ENCODE measurements around the gene VAMP4.

VAMP4 gene

DNA sequence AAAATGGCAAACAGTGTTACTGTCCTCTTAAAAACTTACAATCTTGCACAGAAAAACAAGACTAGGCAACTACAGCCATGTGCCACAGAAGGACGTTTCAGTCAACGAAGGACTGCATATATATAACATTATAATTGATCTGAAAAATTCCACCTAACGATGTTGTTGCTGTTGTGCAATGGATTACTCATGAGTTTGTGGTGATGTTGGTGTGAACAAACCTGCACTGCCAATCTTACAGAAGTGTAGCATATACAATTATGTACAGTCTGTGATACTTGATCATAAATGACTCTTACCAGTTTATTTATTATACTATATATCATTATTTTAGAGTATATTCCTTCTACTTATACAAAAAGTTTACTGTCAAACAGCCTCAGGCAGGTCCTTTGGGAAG lies 6.8 kb upstream of the VAMP4 start:
- TF ChIP-seq, protein P1, sequence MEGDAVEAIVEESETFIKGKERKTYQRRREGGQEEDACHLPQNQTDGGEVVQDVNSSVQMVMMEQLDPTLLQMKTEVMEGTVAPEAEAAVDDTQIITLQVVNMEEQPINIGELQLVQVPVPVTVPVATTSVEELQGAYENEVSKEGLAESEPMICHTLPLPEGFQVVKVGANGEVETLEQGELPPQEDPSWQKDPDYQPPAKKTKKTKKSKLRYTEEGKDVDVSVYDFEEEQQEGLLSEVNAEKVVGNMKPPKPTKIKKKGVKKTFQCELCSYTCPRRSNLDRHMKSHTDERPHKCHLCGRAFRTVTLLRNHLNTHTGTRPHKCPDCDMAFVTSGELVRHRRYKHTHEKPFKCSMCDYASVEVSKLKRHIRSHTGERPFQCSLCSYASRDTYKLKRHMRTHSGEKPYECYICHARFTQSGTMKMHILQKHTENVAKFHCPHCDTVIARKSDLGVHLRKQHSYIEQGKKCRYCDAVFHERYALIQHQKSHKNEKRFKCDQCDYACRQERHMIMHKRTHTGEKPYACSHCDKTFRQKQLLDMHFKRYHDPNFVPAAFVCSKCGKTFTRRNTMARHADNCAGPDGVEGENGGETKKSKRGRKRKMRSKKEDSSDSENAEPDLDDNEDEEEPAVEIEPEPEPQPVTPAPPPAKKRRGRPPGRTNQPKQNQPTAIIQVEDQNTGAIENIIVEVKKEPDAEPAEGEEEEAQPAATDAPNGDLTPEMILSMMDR (IDR thresholded peaks at IDR 0.05) = no peak
- no peak overlapping the region for H3K4me3 ChIP-seq
- no peaks in the 10 kb centered on the region for H3K27me3 ChIP-seq
- peaks cover 0 to 8% (median 7%) of the 10 kb centered on the region in 4 donors for H3K4me1 ChIP-seq
- DNase-seq = no peak
- H3K27ac ChIP-seq = no peak overlapping the region
- intact Hi-C loops (cut with DNase I; ENCODE audit: low total_unique reads) = no loop called here
- H3K9me3 ChIP-seq = no peaks in the 10 kb centered on the region
- no peaks in the 10 kb centered on the region for H3K36me3 ChIP-seq

DNA sequence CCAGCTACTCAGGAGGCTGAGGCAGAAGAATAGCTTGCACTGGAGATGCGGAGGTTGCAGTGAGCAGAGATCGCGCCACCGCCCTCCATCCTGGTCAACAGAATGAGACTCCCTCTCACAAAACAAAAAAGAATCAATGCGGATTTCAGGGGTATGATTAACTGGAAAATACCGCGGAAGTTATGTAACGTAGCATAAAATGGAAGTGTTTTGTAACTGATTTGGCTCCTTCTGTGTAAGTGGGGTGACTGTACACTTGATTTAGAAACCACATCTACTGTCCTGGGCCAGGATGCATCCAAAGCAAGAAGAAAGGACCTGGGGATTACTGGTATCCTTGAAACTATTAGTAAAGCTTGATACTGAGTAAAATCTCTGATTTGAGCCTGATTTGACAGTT lies 3.1 kb upstream of the VAMP4 start:
- H3K27ac ChIP-seq = peak overlapping the region; percentile 93 to 98
- DNase-seq = no peak
- H3K27me3 ChIP-seq = no peaks in the 10 kb centered on the region
- H3K36me3 ChIP-seq = no peaks in the 10 kb centered on the region
- intact Hi-C loops (cut with DNase I; ENCODE audit: low total_unique reads) = no loop called here
- H3K4me3 ChIP-seq = no peak overlapping the region
- H3K4me1 ChIP-seq = peaks cover 0 to 24% (median 20%) of the 10 kb centered on the region in 4 donors
- TF ChIP-seq, protein P1 (IDR thresholded peaks at IDR 0.05) = no peak
- H3K9me3 ChIP-seq = no peaks in the 10 kb centered on the region

DNA sequence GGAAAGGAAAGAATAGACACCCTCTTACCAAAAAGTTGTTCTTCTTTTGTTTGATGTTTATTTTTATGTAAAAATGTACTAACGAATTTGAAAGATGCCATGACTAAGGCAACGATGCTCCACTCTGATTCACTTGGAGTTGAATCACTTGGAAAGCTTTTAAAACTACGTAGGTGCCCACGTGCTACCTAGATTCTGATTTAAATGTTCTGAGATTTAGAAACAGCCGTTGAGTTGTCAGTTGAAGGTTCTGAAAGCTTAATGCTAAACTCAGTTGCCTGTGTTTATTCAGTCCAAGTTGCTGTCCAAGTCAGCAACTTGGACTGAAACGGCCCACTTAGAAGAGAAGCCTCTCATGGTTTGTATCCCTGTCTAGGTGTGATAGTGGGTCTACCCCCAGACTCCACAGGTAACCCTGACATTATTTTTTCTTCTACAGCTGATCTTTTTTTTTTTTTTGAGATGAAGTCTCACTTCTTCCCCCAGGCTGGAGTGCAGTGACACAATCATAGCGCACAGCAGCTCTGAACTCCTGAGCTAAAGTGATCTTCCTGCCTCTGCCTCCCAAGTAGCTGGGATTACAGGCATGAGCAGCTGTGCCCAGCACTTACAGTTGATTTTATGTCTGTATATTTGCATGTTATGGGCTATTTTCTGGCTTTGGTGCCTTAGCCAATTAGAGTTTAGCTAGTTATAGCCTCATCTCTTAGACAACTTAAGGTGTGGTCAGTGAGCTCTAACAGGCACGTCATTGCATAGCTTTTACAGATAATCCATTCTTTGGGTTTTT lies 1.4 kb upstream of the VAMP4 start:
- peak in 1 of 2 donors; percentile 31 for DNase-seq
- H3K27me3 ChIP-seq = no peaks in the 10 kb centered on the region
- peaks cover 0 to under 1% (median 0%) of the 10 kb centered on the region in 3 donors for H3K36me3 ChIP-seq
- H3K27ac ChIP-seq = peak overlapping the region; percentile 93 to 98
- TF ChIP-seq, protein P1 (IDR thresholded peaks at IDR 0.05) = no peak
- intact Hi-C loops (cut with DNase I; ENCODE audit: low total_unique reads) = no loop called here
- H3K4me3 ChIP-seq = peak overlapping the region; percentile 67 to 81
- H3K4me1 ChIP-seq = peaks cover 0 to 41% (median 33%) of the 10 kb centered on the region in 4 donors
- no peaks in the 10 kb centered on the region for H3K9me3 ChIP-seq

DNA sequence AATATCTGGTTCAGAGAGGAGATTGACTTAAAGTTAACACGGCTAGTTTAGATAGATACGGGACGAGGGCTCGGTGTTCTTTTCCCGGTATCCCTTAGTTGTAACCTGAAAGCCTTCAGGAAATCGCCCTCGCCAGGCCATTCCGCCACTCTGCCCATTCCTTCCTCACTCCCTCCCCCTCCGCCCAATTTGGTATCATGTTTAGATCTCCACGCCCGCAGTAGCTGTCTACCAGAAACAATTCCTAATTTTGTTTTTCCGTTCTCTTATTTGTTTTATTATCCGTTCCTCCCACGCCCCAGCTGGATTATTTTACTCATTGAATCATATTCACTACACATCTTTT lies 685 bp upstream of the VAMP4 start:
- TF ChIP-seq, protein P1 (IDR thresholded peaks at IDR 0.05) = no peak

DNA sequence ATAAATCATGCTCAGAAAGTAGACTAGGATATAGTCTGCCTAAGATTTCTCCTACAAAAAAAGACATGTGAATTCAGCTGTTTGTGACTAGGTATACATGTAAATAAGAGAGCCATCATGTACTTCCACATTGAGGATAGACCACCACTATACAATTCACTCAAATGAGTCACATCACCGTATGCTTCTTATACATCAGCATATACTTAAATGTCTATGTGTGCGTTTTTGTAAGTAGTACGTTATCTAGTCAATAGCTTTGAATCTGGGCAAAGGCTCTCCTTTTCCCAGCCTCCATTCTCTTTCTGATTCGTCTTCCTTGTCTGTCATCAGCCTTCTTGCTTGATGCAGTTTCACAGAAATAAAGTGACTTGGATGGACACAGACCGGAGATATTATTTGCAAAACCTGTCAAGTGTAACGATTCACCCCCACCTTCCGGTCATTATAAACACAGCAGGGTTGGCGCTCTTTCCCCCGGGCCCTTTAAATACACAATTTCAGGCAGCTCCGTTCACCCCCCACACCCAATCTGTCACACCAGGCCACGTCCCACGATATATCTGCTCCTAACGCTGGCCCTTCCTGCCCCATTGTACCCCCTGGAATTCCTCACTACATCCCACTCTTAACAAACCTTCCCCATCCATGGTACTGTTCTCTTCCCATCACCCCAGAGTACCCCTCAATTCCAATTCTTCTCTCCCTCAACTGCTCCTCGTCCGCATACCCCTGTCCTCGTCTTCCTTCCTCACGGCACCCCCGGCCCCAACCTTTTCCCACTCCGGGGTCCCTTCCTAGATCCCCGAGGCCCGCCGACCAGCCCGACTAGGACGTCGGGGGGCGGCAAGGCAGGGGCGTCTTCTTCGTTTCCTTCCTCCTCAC lies 636 bp downstream of the VAMP4 start:
- H3K4me1 ChIP-seq = peaks cover 0 to 62% (median 45%) of the 10 kb centered on the region in 4 donors
- DNase-seq = peak; percentile 60 to 74
- H3K27me3 ChIP-seq = no peaks in the 10 kb centered on the region

More for the DNA sequence above, 685 bp upstream of the VAMP4 start:
- peak overlapping the region; percentile 67 to 81 for H3K4me3 ChIP-seq
- DNase-seq = peak; percentile 62 to 82
- H3K9me3 ChIP-seq = no peaks in the 10 kb centered on the region
- peaks cover 0 to 49% (median 36%) of the 10 kb centered on the region in 4 donors for H3K4me1 ChIP-seq
- no peaks in the 10 kb centered on the region for H3K27me3 ChIP-seq
- intact Hi-C loops (cut with DNase I; ENCODE audit: low total_unique reads) = no loop called here
- H3K36me3 ChIP-seq = peaks cover 0 to 7% (median under 1%) of the 10 kb centered on the region in 3 donors
- peak overlapping the region; percentile 93 to 98 for H3K27ac ChIP-seq

More for the DNA sequence above, 636 bp downstream of the VAMP4 start:
- H3K27ac ChIP-seq = peak overlapping the region; percentile 93 to 98
- no peaks in the 10 kb centered on the region for H3K9me3 ChIP-seq
- peak overlapping the region; percentile 67 to 81 for H3K4me3 ChIP-seq
- H3K36me3 ChIP-seq = peaks cover 7 to 17% (median 14%) of the 10 kb centered on the region in 3 donors
- TF ChIP-seq, protein P1 (IDR thresholded peaks at IDR 0.05) = peak in 1 of 2 experiments; percentile 25
- intact Hi-C loops (cut with DNase I; ENCODE audit: low total_unique reads) = no loop called here

Measured in tibial artery (tissue), 4 donors.